K562 (cell line): Measurements from ENCODE around the gene LAMB4. TPM values are rescaled to one million over a fixed set of nuclear protein-coding genes. Genes with fewer than 3 reads are reported as not detected.

Experiments
- ATAC-seq: fragments of 200-7000 bp; cut with Tn5 transposase; 3 replicates; pipeline ENCODE4 v1.9.1; 2020; ENCODE audit warnings: moderate library complexity
- BruUV-seq: library from RNA; stranded (reverse); fragments of 400-500 nt; replicated peaks from 2 replicates; lab custom pipeline; 2021; lab: Mats Ljungman, UMichigan
- CTCF ChIA-PET: fragments of 300-600 bp; formaldehyde crosslinking; extraction: SDS; loops from one replicate; lab custom pipeline; 2021; ENCODE audit warnings: low intra/inter-chr PET ratio; lab: Yijun Ruan, JAX
- POLR2A ChIA-PET: fragments of 300-600, 350-650 bp; sonication (Branson Sonifier 250); formaldehyde crosslinking; extraction: SDS; loops from one replicate; lab custom pipeline; 2021; ENCODE audit warnings: antibody characterized with exemption, inconsistent platforms; lab: Yijun Ruan, JAX
- DNase-seq, 4 experiments: peaks; one replicate each; pipeline versions ENCODE4 v3.0.0 to v3.0.0-alpha.2; 2011 to 2018; ENCODE audit warnings: low spot score in 3 of 4, mixed read lengths in 3 of 4; ENCODE audit errors: extremely low read depth in 1 of 4
- FAIRE-seq: peaks from 2 replicates; lab custom pipeline; 2011; peaks lifted over from hg19 to GRCh38; lab: Jason Lieb, UNC
- H2AFZ ChIP-seq: 2 replicates; pipeline ENCODE4 v1.6.0; 2011; ENCODE audit warnings: low read depth, low read length, control low read depth, inconsistent platforms
- H3K27ac ChIP-seq: fragments of 200-600 bp; 3 replicates; pipeline ENCODE4 v1.8.0; 2011; ENCODE audit warnings: low read depth, mild to moderate bottlenecking, control low read depth, inconsistent platforms, low read length, moderate library complexity, mixed read lengths; ENCODE audit errors: extremely low read depth
- H3K27me3 ChIP-seq, 2 experiments: fragments of 300-600 bp in 1 of 2; 2 replicates in 1 of 2; 3 replicates in 1 of 2; pipeline versions ENCODE4 v1.6.0 to v1.8.0; 2011; ENCODE audit warnings: inconsistent platforms in 2 of 2, low read length in 2 of 2, mild to moderate bottlenecking in 1 of 2, mixed read lengths in 1 of 2, moderate library complexity in 1 of 2; ENCODE audit not compliant: control insufficient read depth in 2 of 2, insufficient read depth in 2 of 2
- H3K36me3 ChIP-seq: fragments of 300-600 bp; 3 replicates; pipeline ENCODE4 v1.8.0; 2011; ENCODE audit warnings: mild to moderate bottlenecking, low read length, inconsistent platforms; ENCODE audit not compliant: control insufficient read depth, insufficient read depth
- H3K4me1 ChIP-seq, 2 experiments: fragments of 200-600 bp in 1 of 2; replicated peaks in 1 of 2; 2 replicates in 1 of 2; 3 replicates in 1 of 2; pipeline versions ENCODE4 v1.5.1 to v1.8.0; 2011; ENCODE audit warnings: inconsistent platforms in 2 of 2, low read length in 2 of 2, mild to moderate bottlenecking in 1 of 2, mixed read lengths in 1 of 2, moderate library complexity in 1 of 2; ENCODE audit not compliant: control insufficient read depth in 2 of 2, insufficient read depth in 2 of 2
- H3K4me2 ChIP-seq: 2 replicates; pipeline ENCODE4 v1.6.1; 2011; ENCODE audit warnings: low read length, control low read depth, inconsistent platforms, mixed read lengths; ENCODE audit not compliant: insufficient read depth
- H3K4me3 ChIP-seq: fragments of 200-600 bp; sonication (generic), shearing (Covaris generic); 2 replicates; pipeline ENCODE4 v1.5.1; 2016; ENCODE audit warnings: control low read depth, inconsistent platforms
- H3K79me2 ChIP-seq: fragments of 200-600 bp; 3 replicates; pipeline ENCODE4 v1.8.0; 2011; ENCODE audit warnings: low read length, inconsistent platforms; ENCODE audit not compliant: control insufficient read depth, insufficient read depth
- H3K9ac ChIP-seq, 2 experiments: 2 replicates each; pipeline versions ENCODE4 v1.6.0 to v1.6.1; 2011; ENCODE audit warnings: low read depth in 2 of 2, low read length in 2 of 2, control low read depth in 1 of 2, inconsistent platforms in 1 of 2, mild to moderate bottlenecking in 1 of 2, mixed read lengths in 1 of 2; ENCODE audit not compliant: insufficient read depth in 1 of 2
- H3K9me1 ChIP-seq: one replicate; pipeline ENCODE4 v1.6.0; 2011; ENCODE audit warnings: inconsistent platforms, mild to moderate bottlenecking, low read length, moderate library complexity; ENCODE audit not compliant: control insufficient read depth, insufficient read depth
- H3K9me3 ChIP-seq: replicated peaks from 2 replicates; pipeline ENCODE4 v1.5.1; 2011; ENCODE audit warnings: low read depth, low read length, inconsistent platforms; ENCODE audit not compliant: control insufficient read depth, insufficient read depth
- H4K20me1 ChIP-seq: replicated peaks from 2 replicates; pipeline ENCODE4 v1.6.1; 2011; ENCODE audit warnings: low read length, inconsistent platforms, mixed read lengths; ENCODE audit not compliant: control insufficient read depth, insufficient read depth
- ARNT ChIP-seq, 2 experiments: fragments of 450-650 bp; IDR thresholded peaks; 2 replicates each; pipeline ENCODE4 v1.6.1; 2016; ENCODE audit warnings: mild to moderate bottlenecking in 1 of 2
- ELK3 ChIP-seq: fragments of 450-650 bp; formaldehyde crosslinking; IDR thresholded peaks from 2 replicates; pipeline ENCODE4 v1.4.0; 2020; ENCODE audit warnings: mild to moderate bottlenecking
- HNRNPK ChIP-seq: fragments of 200-400 bp; formaldehyde crosslinking; IDR thresholded peaks from one replicate; pipeline ENCODE4 v1.6.1; 2018; ENCODE audit warnings: mild to moderate bottlenecking, low read depth, low read length; ENCODE audit not compliant: poor library complexity, severe bottlenecking
- KLF6 ChIP-seq: fragments of 250-450 bp; sonication (Bioruptor Pico); IDR thresholded peaks from 2 replicates; pipeline ENCODE4 v1.4.0; 2020; ENCODE audit warnings: mild to moderate bottlenecking, moderate library complexity, borderline replicate concordance
- NRF1 ChIP-seq, 2 experiments: fragments of 450-650 bp; IDR thresholded peaks in 1 of 2; conservative IDR thresholded peaks in 1 of 2; 2 replicates each; pipeline ENCODE4 v1.6.1; 2014; ENCODE audit warnings: mild to moderate bottlenecking in 2 of 2
- PHF20 ChIP-seq: fragments of 450-650 bp; IDR thresholded peaks from 2 replicates; pipeline ENCODE4 v1.6.1; 2018; ENCODE audit not compliant: partially characterized antibody
- POLR3G ChIP-seq: IDR thresholded peaks from 2 replicates; pipeline ENCODE4 v1.6.1; 2011; ENCODE audit not compliant: insufficient read length, insufficient replicate concordance; ENCODE audit errors: extremely low read depth
- RBBP5 ChIP-seq: fragments of 200-600 bp; sonication (generic); IDR thresholded peaks from 2 replicates; pipeline ENCODE4 v1.6.1; 2012; ENCODE audit warnings: borderline replicate concordance, mild to moderate bottlenecking, low read length, control low read depth, inconsistent platforms; ENCODE audit not compliant: insufficient read depth, poor library complexity, severe bottlenecking
- SAP30 ChIP-seq: fragments of 200-600 bp; sonication (generic); IDR thresholded peaks from 2 replicates; pipeline ENCODE4 v1.6.1; 2012; ENCODE audit warnings: borderline replicate concordance, low read depth, mild to moderate bottlenecking, moderate library complexity, low read length, control low read depth, inconsistent platforms; ENCODE audit not compliant: insufficient read depth, poor library complexity, severe bottlenecking
- TFAM ChIP-seq: fragments of 250-450 bp; sonication (Bioruptor Pico); conservative IDR thresholded peaks from 2 replicates; pipeline ENCODE4 v1.5.0; 2021; ENCODE audit warnings: mild to moderate bottlenecking, moderate library complexity
- XRCC5 ChIP-seq: fragments of 200-400 bp; formaldehyde crosslinking; IDR thresholded peaks from 2 replicates; pipeline ENCODE4 v1.6.1; 2017; ENCODE audit warnings: low read depth, mild to moderate bottlenecking, low read length
- ZNF263 ChIP-seq: sonication (generic); formaldehyde crosslinking; IDR thresholded peaks from 2 replicates; pipeline ENCODE4 v1.8.0; 2022; ENCODE audit warnings: mild to moderate bottlenecking, missing genetic modification reagents, borderline replicate concordance
- ZNF324 ChIP-seq: fragments of 250-450 bp; sonication (Bioruptor Pico); IDR thresholded peaks from 2 replicates; pipeline ENCODE4 v1.4.0; 2020; ENCODE audit warnings: mild to moderate bottlenecking
- ZNF431 ChIP-seq: sonication (generic); formaldehyde crosslinking; IDR thresholded peaks from 2 replicates; pipeline ENCODE4 v1.8.0; 2022; ENCODE audit warnings: mild to moderate bottlenecking, missing genetic modification reagents
- ZNF551 ChIP-seq: fragments of 250-450 bp; sonication (Bioruptor Pico); IDR thresholded peaks from 2 replicates; pipeline ENCODE4 v1.5.0; 2021; ENCODE audit warnings: mild to moderate bottlenecking, moderate library complexity
- WGBS: fragments of 100-300 bp; shearing (Covaris generic); methylation state at CpG from one replicate; pipeline ENCODE4 v1.1.6; 2016; ENCODE audit warnings: low coverage, mixed read lengths; ENCODE audit not compliant: insufficient coverage; ENCODE audit errors: missing lambda C conversion rate; 5-methylcytosine and 5-hydroxymethylcytosine counted together
- in situ Hi-C: fragments of 300-500 bp; cut with MboI; formaldehyde crosslinking; loops from 4 replicates; pipeline ENCODE4 v1.15.0; 2018; ENCODE audit warnings: inconsistent platforms, mixed read lengths
- intact Hi-C: fragments of 100-400 bp; cut with micrococcal nuclease; formaldehyde crosslinking; loops from 2 replicates; pipeline ENCODE4 v1.14.2; 2022
- polyA plus RNA-seq, 8 experiments: library from polyadenylated mRNA; depleted of rRNA in 4 of 8; stranded (reverse) in 5 of 8; unstranded in 3 of 8; fragments of >200 nt; fragmentation: Nextera tagmentation in 2 of 8; fragmentation: Illumina TruSeq in 1 of 8; extraction: Ambion mirVana in 2 of 8; extraction: Trizol in 1 of 8; gene quantifications; 2 replicates each; pipeline versions ENCODE4 v1.2.1 to v1.2.3, GENCODE V29; 2011 to 2014; ENCODE audit warnings: inconsistent platforms in 1 of 8, missing spikeins in 1 of 8
- total RNA-seq, 7 experiments: library from RNA; depleted of rRNA in 6 of 7; stranded (reverse); fragments of >200 nt in 6 of 7; fragmentation: Illumina TruSeq in 2 of 7; extraction: Trizol in 2 of 7; gene quantifications; 2 replicates each; pipeline versions ENCODE4 v1.2.1 to v1.2.3, GENCODE V29; 2011 to 2021; ENCODE audit warnings: low replicate concordance in 1 of 7
- TF ChIP-seq, protein P1 (sequence below): fragments of 250-450 bp; sonication (Bioruptor Pico); IDR thresholded peaks from 2 replicates; pipeline ENCODE4 v1.5.1; 2021; ENCODE audit warnings: mild to moderate bottlenecking

LAMB4 gene
- total and polyA plus RNA-seq, 9 of the 15 experiments (the other 6 are each of a cell fraction or from before 2014, with no cell fraction given): 0.06 to 0.13 (median 0.07) TPM; not detected in 6

DNA sequence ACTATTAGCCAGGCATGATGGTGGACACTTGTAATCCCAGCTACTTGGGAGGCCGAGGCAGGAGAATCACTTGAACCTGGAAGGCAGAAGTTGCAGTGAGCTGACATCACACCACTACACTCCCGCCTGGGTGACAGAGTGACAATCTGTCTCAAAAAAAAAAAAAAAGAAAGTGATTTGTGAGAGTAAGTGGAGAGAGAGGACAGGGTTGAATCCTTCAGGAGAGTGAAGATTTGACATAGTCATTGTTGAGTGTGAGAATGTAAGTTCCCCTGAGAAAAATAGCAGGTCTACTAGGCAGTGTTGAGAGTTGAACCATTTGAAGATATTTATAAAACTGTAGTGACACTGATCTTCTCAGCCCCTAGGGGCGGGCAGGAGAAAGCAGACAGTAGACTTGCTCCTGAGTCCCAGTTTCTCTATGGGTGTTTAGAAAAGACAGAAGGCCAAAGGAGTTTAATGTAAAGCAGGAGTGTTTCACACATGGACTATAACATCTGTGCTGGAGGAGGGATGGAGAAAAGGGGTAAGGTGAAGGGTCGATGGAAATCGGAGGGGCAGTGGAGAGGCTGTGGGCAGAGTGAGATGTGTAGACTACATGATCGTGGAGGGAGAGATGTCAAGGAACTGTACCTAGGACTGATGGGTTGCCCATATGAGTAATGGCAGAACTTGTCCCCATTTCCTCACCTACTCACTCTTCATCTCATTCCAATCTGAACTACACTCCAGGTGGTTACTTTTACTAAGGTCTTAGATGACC lies 13.7 kb upstream of the LAMB4 start:
- ATAC-seq (peak; percentile 85), DNase-seq (peak in 2 of 4 experiments; percentile 26 to 33), FAIRE-seq (peak; percentile 11)
- in situ Hi-C loops: loop anchor here (25.0 kb wide), 2 partner anchors 407 to 932 kb away; partner anchors contain the start of gene CBLL1
- POLR2A ChIA-PET: interaction anchor here (1.4 kb wide), 1 partner anchor 10 kb away, joined by 3 read pairs; no protein-coding TSS in a partner anchor
- H3K9me3 ChIP-seq: no peaks in the 10 kb centered on the region
- no peaks in the 10 kb centered on the region for H3K9me1 ChIP-seq
- H2AFZ ChIP-seq: peak overlapping the region; percentile 50
- 27% methylated on average over 6 of the region's 6 CpGs for whole genome bisulfite sequencing
- H3K27me3 ChIP-seq: peaks cover 0 to 3% of the 10 kb centered on the region in 2 experiments; a peak in 1 of 5 replicates
- H3K4me3 ChIP-seq: no peak overlapping the region
- intact Hi-C loops: loop anchor here (10.0 kb wide), 1 partner anchor 679 kb away; no protein-coding TSS in a partner anchor
- H3K4me2 ChIP-seq: 0 out of 2 replicates have a peak overlapping the region, but pooled peaks have one; percentile 4
- H3K36me3 ChIP-seq: no peaks in the 10 kb centered on the region
- H3K79me2 ChIP-seq: no peaks in the 10 kb centered on the region
- H3K27ac ChIP-seq: no peak overlapping the region
- H3K4me1 ChIP-seq: 0 out of 5 replicates have a peak, but pooled peaks cover 0 to 3% of the 10 kb centered on the region in 2 experiments
- BruUV-seq: no TSS peak
- no peaks in the 10 kb centered on the region for H4K20me1 ChIP-seq
- CTCF ChIA-PET: interaction anchor here (1.7 to 2.1 kb wide), 2 partner anchors 30 to 681 kb away, joined by 4 to 9 read pairs; no protein-coding TSS in a partner anchor
- no peak overlapping the region for H3K9ac ChIP-seq
- TF ChIP-seq ARNT (IDR thresholded peaks at IDR 0.05) (0 out of 4 replicates have a peak, but pooled peaks of 1 of the 2 experiments have one; percentile 22), HNRNPK (no peak), PHF20 (no peak), POLR3G (no peak), TFAM (no peak), ZNF431 (CRISPR knock-in tag) (no peak), KLF6 (no peak), NRF1 (conservative IDR thresholded peaks at IDR 0.05 in 1 of 2, IDR thresholded peaks at IDR 0.05 in 1 of 2) (no peak), XRCC5 (no peak), ZNF551 (no peak), ZNF324 (CRISPR knock-in tag) (no peak), ELK3 (CRISPR knock-in tag) (no peak), ZNF263 (CRISPR knock-in tag) (no peak), SAP30 (no peak), RBBP5 (no peak)
- TF ChIP-seq, protein P1, sequence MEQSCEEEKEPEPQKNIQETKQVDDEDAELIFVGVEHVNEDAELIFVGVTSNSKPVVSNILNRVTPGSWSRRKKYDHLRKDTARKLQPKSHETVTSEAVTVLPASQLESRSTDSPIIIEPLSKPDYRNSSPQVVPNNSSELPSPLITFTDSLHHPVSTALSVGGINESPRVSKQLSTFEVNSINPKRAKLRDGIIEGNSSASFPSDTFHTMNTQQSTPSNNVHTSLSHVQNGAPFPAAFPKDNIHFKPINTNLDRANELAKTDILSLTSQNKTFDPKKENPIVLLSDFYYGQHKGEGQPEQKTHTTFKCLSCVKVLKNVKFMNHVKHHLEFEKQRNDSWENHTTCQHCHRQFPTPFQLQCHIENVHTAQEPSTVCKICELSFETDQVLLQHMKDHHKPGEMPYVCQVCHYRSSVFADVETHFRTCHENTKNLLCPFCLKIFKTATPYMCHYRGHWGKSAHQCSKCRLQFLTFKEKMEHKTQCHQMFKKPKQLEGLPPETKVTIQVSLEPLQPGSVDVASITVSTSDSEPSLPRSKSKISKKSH (CRISPR knock-in tag): no peak
